ENCODE results near the gene CHRND.
A peak's percentile ranks its signal among the peaks of the same experiment; 100 is the strongest.
"Not testable (repeated sequence)": the region's sequence is repeated elsewhere in the genome, so short reads cannot be mapped to it uniquely, and the experiment has no call there.

Gene CHRND

GRCh38 chr2:232541961-232542714 is 16.2 kb downstream of the CHRND start:
- no peak for DNase-seq (ENCODE audit: low read depth in 1 of 2, low spot score in 1 of 2)

DNA sequence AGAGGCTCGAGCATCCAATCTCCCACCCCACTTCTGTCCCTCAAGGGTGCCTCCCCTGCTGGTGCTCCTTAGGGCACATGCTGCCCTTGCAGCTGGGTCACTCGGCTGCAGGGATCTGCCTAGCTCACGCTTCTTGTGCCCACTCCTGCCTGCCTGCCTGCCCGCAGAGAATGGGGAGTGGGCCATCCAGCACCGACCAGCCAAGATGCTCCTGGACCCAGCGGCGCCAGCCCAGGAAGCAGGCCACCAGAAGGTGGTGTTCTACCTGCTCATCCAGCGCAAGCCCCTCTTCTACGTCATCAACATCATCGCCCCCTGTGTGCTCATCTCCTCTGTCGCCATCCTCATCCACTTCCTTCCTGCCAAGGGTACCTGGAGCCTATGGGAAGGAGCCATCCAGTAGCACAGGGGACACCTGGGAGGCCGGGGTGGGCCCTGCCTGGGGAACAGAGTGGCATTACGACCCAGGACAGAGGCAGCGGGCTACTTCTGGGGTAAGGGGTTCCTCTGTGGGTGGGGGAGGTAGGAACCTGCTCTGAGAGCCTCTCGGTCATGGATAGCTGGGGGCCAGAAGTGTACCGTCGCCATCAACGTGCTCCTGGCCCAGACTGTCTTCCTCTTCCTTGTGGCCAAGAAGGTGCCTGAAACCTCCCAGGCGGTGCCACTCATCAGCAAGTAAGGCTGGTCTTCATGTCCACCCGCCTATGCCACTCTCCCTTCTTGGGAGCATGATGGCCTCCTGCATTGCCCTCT is 16.9 kb downstream of the CHRND start:
- DNase-seq (ENCODE audit: low read depth in 1 of 2, low spot score in 1 of 2) = no peak

GRCh38 chr2:232543491-232543890 is 17.5 kb downstream of the CHRND start:
- DNase-seq (ENCODE audit: low read depth in 1 of 2, low spot score in 1 of 2) = no peak

DNA sequence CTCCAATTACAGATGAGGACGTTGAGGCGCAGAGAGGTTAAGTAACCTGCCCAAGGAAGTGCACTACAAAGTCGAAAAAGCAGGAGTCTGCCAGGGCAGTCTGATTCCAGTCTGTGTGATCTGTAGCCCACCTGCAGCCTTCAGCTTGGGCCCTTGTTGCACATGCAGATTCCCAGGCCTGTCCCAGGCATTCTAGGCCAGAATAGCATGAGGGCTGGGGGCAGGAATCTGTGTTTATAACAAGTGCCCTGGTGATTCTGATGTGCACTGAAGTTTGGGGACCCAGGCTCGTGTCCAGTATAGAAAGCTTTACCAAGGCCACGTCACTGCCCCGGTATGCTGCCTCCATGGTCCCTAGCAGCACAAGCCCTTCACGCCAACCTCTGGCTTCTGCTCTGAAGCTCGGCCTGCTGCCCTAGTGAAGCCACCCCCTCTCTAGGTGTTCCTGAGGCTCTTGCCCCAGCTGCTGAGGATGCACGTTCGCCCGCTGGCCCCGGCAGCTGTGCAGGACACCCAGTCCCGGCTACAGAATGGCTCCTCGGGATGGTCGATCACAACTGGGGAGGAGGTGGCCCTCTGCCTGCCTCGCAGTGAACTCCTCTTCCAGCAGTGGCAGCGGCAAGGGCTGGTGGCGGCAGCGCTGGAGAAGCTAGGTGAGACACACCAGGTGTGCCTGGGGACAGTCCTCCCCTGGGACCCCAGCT is 18.1 kb downstream of the CHRND start:
- no peak for DNase-seq (ENCODE audit: low read depth in 1 of 2, low spot score in 1 of 2)

- DNase-seq (ENCODE audit: low read depth in 1 of 2, low spot score in 1 of 2) = no peak
Measured at GRCh38 chr2:232544674-232545073, 18.7 kb downstream of the CHRND start.

DNA sequence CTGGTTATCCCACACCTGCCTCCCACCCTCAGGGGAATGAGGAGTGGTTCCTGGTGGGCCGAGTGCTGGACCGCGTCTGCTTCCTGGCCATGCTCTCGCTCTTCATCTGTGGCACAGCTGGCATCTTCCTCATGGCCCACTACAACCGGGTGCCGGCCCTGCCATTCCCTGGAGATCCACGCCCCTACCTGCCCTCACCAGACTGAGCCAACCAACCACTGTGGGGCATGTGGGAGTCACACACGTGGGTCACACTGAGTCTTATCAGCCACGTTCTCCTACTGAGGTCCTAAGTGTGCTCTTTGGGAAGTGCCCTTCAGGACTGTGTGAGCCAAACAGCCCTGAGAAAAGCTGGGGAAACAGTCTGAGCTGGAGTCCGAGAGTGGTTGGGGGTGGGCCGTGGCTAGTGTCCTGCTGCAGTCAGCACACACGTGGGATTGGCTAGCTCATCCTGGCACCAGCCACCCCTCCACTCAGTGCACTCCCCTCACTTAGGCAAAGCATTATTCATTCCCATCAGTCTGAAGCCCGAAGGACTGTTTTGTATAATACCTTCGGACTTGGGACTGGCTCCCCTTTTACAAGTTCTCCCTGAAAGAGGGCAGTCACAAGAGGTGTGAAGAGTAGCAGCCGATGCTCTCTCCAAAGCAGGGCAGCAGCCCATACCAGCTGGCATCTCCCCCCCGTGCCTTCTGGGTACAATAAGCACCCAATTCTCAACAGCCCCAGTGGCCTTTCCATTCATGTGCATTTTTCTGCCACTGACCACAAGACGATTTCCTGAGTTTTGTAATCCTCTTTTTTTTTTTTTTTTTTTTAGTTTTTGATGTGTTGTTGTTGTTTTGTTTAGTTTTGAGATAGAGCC is 19.8 kb downstream of the CHRND start:
- DNase-seq (ENCODE audit: low read depth in 1 of 2, low spot score in 1 of 2) = no peak

DNA sequence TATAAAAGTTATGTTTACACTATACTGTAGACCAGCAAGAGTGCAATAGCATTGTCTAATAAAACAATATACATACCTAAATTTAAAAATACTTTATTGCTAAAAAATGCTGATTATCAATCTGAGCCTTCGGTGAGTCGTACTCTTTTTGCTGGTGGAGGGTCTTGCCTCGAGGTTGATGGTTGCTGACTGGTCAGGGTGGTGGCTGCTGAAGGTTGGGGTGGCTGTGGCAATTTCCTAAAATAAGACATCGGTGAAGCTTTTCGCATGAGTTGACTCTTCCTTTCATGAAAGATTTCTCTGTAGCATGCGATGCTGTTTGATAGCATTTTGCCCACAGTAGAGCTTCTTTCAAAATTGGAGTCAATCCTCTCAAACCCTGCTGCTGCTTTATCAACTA is 22.0 kb downstream of the CHRND start:
- DNase-seq (ENCODE audit: low read depth in 1 of 2, low spot score in 1 of 2) = no peak

DNA sequence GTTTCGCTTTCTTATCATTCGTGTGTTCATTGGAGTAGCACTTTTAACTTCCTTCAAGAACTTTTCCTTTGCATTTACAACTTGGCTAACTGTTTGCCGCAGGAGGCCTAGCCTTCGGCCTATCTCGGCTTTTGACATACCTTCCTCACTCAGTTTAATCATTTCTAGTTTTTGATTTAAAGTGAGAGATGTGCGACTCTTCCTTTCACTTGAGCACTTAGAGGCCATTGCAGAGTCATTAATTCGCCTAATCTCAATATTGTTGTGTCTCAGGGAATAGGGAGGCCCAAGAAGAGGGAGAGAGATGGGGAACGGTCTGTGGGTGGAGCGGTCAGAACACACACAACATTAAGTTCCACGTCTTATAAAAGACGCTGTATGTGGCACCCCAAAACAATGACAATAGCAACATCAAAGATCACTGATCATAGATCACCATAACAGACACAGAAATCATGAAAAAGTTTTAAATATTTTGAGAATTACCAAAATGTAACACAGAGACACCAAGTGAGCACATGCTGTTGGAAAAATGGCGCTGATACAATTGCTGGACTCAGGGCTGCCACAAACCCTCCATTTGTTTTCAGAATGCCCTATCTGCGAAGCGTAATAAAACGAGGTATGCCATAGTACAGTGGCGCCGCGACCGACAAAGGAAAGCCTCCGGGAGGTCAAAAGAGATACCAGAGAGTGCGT is 23.8 kb downstream of the CHRND start:
- DNase-seq (ENCODE audit: low read depth in 1 of 2, low spot score in 1 of 2) = no peak

DNA sequence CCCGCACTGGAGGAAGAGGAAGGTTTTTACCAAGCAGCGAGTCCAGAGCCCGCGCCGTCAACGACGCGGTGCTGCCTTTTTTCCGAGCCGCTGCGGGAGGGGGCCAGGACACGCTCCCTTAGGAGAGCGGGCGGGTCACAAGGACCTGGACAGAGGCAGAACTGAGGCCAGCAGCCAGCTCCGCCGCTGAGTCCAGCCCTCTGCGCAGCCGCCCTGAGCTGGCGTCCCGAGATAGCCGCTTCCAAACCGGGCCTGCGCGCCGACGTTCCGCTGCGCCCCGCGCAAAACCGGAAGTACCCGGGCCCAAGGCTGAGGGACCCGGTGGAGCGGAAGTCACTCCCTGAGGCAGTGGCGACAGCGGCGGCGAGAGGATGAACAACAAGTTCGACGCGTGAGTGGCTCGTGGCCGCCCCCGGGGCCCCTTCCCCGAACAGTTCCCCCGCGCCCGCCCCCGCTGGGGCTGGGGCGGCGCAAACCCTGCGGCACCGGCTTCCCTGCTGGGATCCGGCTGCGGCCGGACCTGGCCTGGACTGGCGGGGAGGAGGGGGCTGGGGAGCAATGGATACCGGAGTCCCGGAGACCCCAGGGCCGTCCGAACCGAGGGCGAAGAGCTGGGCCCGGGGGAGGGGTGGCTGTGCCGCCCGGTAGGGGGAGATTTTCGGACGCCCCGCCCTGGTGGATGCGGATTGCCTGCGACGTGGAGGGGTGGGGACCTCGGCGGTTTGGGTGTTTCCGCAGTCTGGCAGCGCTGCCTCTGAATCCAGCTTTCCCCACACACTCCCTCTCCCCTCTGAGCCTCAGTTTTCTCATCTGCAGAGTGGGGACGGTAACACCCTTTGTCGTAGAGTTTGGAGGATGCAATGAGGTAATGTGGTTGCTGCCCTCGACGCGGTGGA is 24.6 kb downstream of the CHRND start, which contains the start of the genes EIF4E2 and TIGD1:
Gene EIF4E2, plus strand, starts transcription at position 336 of the 896 bp plus-strand sequence. Its CDS starts 36 bp downstream, at position 372.
Gene TIGD1, minus strand, starts transcription at position 204 of the 896 bp plus-strand sequence. CDS start 675 bp downstream, outside the sequence.
- DNase-seq (ENCODE audit: low read depth in 1 of 2, low spot score in 1 of 2) = peak; percentile 88 to 90

DNA sequence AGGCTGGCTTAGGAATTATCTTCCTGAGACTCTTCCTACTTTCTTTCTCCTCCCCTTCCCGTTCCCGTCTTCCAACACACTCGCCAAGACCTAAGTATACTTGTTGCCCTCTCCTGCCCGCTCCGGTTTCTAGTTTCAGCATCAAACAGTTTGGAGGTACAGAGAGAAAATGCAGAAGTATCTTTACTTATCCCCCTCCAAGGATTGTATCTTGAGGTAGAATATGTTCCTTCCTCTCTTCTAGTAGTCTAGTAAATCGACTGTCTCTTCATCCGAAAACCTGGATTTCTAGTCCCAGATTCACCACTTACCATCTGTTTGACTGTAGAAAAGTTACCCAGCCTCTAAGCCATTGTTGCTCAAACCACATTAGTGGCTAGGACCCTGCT is 25.3 kb downstream of the CHRND start:
- DNase-seq (ENCODE audit: low read depth in 1 of 2, low spot score in 1 of 2) = no peak

DNA sequence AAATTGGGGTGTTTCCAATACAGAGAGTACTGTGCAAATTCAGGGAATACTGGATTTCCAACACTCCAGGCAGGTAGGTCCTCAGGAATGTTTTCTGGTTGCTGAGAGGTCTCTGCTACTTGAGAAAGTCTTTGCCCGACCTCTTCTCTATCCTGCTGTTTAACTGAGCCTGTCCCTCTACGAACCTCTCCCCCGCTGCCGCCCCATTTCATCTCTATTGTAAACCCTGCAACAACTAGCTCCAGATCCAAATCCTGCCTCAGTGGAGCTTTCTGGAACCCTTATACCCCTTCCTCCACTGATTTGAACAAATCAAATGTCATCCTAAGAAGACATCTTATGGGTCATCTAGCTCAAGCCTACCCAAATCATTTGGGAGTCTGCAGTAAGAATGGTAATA is 25.8 kb downstream of the CHRND start:
- DNase-seq (ENCODE audit: low read depth in 1 of 2, low spot score in 1 of 2) = no peak

DNA sequence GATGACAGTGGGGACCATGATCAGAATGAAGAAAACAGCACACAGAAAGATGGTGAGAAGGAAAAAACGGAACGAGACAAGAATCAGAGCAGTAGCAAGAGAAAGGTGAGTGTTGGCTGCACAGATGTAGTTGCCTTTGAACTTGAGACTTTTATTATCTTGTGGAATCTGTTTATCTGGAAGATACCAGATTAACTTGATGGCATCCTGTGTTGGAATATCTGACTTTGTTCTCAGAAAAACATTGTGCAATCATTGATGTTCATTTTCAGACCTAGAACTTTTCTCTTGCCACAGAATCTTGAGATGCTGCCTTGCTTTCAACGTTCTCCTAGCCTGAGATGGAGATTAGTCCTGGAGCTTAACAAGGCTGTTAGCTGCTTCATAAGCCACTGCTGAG is 30.5 kb downstream of the CHRND start:
- DNase-seq (ENCODE audit: low read depth in 1 of 2, low spot score in 1 of 2) = no peak

GRCh38 chr2:232562515-232563151 is 36.7 kb downstream of the CHRND start:
- DNase-seq (ENCODE audit: low read depth in 1 of 2, low spot score in 1 of 2) = no peak

DNA sequence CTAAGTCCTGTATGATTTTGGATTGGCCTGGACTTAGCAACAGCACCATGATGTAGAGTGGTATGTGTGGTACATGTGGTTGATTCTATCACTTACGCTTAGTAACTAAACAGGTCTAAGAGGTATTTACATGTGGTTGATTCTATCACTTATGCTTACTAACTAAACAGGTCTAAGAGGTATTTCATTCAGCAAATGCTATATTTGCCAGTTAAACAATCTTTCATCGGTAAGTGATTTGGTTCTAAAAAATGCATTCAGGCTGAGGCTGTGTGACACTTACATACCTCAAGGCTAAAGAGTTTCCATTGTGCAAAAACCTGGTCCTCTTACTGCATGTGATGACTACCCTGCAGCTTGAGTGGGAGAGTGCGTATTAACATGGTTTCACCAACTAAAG is 37.6 kb downstream of the CHRND start:
- no peak for DNase-seq (ENCODE audit: low read depth in 1 of 2, low spot score in 1 of 2)

DNA sequence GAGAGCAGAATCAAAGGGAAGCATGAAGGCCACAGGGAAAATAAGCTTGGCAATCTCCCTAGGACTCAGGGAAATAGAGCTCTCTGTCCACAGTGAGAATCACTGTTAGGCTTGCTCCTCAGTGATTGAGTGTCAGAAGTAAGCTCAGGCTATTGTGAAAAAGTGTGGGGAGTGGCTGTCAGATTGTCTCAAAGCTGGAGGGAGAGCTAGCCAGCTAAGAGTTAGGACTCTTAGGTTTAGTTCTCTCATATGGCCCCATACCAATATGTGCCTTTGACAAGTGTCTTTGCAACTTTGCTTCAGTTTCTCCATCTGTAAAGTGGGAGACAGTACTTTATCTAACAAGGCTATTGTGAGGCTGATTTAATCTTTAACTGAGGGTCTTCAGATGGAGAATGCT is 41.8 kb downstream of the CHRND start:
- DNase-seq (ENCODE audit: low read depth in 1 of 2, low spot score in 1 of 2) = no peak

- DNase-seq (ENCODE audit: low read depth in 1 of 2, low spot score in 1 of 2) = no peak
Measured at GRCh38 chr2:232568161-232568560, 42.2 kb downstream of the CHRND start.

DNA sequence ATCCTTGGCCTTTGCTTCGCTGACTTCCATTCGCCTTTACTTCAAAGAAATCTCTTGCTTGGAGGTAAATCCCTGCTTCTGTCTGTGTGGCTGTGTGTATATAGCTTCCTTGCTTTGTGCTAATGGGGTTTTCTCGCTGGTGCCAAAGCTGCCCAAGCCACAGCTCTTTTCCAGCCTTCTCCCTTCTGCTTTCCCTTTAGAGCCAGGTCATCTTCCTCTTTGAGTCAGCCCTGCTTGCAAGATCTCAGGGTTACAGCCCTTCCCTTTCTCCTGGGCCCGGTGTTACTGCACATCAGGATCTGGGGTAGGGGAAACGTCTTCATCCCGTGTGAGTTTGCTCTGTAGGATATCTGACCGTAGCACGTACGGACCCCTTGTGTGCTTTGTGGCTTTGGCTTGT is 43.6 kb downstream of the CHRND start:
- no peak for DNase-seq (ENCODE audit: low read depth in 1 of 2, low spot score in 1 of 2)

GRCh38 chr2:232570481-232570880 is 44.5 kb downstream of the CHRND start:
- not testable (repeated sequence) for DNase-seq (ENCODE audit: low read depth in 1 of 2, low spot score in 1 of 2)

DNA sequence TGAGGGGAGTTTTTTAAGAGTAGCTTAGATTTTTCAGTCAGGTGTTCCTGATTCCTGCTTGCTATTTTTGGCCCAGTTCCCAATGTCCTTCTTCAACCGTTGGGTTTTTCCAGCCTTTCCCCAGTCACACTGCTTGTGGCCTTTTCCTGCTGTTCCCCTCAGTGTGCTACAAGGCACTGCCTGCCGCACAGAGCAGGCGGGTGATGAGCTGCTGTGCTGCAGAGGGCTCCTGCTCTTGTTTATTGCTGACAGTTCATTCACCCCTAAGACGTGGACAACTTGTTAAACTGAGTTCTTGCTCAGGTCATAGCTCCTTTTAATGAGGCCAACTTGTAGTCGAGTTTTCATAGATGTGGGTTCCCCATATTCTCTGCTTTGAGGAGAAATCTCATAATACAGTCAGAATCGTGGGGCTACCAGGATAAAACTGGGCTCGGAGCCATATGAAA is 45.1 kb downstream of the CHRND start:
- no peak for DNase-seq (ENCODE audit: low read depth in 1 of 2, low spot score in 1 of 2)

Measured in activated CD4-positive, alpha-beta T cell treated with anti-CD3 and anti-CD28 coated beads, Interleukin-2, amount 50 U/mL, for 24 hours (primary cell).